Hematopoietic multipotent progenitor cell treated with erythropoietin and hydrocortisone succinate and interleukin-3 and kit ligand, for 8 days (in vitro differentiated cells): Measurements from ENCODE around the gene NF2.
"Not testable (repeated sequence)": the region's sequence is repeated elsewhere in the genome, so short reads cannot be mapped to it uniquely, and the experiment has no call there.

Experiments
- DNase-seq: peaks from one replicate; pipeline ENCODE4 v3.0.0-alpha.2; 2015

The NF2 gene

DNA sequence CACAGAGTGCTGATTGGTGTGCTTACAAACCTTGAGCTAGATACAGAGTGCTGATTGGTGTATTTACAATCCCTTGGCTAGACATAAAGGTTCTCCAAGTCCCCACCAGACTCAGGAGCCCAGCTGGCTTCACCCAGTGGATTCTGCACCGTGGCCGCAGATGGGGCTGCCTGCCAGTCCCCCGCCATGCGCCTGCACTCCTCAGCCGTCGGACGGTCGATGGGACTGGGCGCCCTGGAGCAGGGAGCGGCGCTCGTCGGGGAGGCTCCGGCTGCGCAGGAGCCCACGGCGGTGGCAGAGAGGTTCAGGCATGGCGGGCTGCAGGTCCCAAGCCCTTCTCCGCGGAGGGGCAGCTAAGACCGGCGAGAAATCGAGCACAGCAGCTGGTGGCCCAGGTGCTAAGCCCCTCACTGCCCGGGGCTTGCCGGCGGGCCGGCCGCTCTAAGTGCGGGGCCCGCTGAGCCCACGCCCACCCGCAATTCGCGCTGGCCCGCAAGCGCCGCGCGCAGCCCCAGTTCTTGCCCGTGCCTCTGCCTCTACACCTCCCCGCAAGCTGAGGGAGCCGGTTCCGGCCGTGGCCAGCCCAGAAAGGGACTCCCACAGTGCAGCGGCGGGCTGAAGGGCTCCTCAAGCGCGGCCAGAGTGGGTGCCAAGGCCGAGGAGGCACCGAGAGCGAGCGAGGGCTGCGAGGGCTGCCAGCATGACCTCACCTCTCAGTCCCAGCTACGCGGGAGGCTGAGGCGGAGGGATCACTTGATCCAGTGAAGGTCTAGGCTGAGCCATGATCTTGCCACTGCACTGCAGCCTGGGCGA lies 5.4 kb upstream of the NF2 start:
- DNase-seq = not testable (repeated sequence)

DNA sequence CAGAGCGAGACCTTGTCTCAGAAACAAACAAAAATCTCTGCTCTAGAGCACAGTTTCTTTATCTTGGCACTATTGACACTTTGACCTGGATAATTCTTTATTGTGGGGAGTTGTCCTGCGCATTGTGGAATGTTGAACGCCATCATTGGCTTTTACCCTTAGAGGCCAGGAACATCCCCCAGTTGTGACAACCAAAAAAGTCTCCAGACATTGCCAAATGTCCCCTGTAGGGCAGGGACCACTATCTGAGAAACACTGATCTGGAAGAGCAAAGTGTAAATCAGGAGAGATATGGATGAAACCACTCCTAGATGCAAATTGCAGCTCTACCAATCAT lies 4.8 kb upstream of the NF2 start:
- no peak for DNase-seq

DNA sequence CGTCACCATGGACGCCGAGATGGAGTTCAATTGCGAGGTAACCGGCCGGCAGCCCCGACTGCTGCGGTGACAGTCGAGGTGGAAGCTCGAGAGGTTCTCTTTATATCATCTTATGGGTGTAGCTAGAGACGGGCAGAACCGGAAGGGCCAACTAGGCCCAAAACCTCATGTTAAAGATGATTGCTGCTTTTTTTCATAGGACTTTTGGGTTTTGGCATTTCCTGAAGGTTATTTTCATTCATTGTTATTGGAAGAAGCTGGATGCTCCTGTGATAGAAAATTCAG lies 585 bp downstream of the NF2 start:
- peak; percentile 57 for DNase-seq

DNA sequence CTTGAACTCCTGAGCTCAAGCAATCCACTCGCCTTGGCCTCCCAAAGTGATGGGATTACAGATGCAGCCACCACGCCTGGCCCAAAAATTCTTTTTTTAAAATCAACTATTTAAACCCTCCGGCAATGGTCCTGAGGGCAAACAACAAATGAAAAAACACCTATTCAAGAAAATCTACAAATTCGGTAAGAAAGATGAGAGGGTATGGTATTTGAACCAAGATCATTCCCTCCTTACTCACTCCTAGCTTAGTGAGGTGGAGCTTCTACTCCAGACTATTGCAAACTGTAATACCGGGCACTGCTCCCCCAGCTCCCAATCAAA lies 2.1 kb downstream of the NF2 start:
- DNase-seq = no peak

DNA sequence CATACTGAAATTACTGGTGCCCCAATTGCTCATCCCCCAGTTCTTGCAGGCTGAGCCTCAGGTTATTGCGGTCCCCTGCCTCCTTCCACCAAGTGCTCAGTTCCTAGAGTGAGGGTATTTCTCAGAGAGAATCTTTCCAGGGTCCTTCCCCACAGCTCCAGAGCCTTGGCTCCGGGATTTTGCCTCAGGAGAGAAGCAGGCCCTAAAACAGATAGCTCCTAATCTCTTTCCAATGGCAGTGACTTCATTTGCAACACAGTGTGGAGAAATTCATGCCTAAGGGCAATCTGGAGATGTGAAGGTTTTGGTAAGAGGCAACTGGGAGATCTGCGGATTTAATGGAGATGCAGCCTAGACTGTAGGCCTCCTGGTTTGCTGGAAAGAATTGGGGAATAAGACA lies 2.9 kb downstream of the NF2 start:
- no peak for DNase-seq

DNA sequence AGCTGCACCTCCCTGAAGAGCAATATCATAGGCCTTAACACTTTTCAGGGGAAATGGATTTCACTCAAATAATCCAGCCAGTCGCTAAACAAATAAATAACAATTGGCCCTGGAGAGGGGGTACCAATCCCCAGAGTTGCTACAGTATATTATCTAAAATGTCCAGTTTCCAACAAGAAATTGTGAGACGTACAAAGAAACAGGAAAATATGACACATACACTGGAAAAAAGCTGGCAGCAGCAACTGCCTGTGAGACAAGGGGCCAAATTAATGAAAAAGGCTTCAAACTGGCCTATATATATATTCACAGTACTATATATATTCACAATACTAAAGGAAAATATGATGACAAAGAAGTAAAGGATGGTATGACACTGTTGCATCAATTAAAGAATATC lies 4.0 kb downstream of the NF2 start:
- no peak for DNase-seq

DNA sequence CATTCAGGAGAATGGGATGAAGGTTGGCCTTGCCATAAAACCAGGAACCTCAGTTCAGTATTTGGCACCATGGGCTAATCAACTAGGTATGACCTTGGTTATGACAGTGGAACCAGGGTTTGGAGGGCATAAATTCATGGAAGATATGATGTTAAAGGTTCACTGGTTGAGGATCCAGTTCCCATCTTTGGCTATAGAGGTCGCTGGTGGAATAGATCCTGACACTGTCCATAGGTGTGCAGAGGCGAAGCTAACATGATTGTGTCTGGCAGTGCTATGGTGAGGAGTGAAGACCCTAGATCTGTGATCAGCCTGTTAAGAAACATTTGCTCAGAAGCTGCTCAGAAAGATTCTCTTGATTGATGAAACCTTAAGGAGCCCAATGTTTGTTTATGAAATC lies 5.7 kb downstream of the NF2 start:
- DNase-seq = no peak

DNA sequence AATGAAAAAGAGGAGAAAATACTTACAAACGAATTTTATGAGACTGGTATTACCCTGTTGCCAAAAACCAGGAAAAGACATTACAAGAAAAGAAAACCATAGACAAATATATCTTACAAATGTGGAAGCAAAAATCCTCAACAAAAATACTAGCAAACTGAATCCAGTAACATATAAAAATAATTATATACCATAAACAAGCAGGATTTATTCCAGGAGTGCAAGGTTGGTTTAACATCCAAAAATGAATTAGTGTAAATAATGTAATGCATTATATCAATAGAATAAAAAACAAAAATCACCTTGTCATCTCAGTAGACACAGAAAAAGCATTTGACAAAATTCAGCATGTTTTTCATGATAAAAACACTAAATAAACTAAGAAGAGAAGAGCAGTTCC lies 7.3 kb downstream of the NF2 start:
- DNase-seq = no peak

DNA sequence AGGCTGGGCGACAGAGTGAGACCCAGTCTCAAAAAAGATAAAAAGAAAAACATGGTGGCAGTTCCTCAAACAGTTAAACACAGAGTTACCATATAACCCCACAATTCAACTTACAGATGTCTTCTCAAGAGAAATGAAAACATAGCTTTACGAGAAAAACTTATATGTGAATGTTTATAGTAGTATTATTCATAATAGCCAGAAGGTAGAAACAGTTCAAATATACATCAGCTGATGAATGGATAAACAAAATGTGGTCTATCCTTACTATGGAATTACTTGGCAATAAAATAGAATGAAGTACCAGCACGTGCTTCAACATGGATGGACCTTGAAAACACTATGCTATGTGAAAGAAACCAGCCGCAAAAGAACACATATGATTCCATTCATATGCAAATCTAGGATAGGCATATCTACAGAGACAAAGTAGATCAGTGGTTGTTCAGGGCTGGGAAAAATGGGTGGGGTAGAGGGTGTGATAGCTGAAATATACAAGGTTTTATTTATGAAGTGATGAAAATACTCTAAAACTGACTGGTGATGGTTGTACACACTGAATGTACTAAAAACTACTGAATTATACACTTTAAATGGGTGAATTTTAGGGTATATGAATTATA lies 12.4 kb downstream of the NF2 start:
- DNase-seq = no peak

DNA sequence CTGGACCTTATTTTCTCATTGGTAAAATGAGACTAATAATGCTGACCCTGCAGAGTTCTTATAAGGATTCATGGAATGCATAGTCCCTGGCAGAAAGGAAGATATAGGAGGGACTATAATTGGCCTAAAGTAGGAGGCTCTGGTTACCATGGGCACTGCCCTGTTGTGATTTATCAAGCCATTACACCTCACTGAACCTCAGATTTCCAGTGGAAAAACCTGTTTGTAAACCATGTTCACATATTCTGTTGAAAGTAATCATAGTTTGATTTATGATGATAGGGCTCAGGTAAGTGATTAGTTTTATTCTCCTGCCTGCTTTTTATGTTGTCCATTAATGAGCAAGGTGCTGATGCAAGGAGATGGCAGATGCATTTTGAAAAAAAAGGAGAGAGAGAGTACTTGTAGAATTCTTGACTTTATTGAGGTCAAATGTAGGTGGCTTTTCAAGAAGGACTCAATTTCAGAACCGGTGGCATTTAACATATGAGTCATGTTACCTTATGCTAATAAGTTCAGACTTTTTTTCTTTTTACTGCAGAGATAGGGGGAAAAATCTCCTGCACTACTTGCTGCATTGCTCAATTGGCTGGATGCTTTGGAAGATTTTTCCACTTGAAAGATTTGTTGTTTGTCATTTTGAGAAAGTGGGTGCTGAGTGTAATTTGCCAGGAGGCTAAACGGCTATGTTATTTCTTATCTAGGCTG lies 14.6 kb downstream of the NF2 start:
- no peak for DNase-seq

DNA sequence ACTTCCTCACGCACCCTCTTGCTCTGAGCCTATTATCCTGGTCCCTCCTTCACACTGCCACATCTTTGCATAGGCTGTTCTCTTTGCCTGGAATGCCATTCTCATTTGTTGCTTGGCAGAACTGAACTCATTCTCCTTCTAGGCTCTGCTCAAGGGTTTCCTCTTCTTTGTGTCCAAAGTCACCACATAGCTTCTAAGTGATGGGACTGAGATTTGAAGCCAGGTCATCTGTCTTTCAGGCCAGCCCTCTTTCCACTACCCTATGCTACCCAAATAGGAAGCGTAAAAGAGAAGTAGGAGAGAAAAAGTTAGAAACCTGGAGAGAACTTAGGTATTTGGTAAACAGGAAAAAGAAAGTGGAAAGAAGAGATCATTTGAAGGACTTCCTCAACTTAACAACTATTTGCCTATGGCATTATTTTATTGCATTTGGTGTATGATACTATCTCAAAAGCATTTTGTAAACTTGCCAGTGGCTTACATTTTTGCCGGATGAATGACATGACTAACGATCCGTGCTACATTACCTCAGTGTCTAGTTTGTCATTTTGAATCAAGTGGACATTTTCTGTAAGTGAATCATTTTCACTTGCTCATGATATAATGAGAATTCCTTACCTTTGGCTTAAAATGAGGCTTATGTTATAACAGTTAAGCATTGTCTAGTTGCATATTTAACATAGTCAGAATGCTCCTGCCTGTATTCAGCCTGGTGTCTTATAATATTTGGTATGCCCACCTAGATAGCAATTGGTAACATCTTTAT lies 18.5 kb downstream of the NF2 start:
- DNase-seq = peak; percentile 50

DNA sequence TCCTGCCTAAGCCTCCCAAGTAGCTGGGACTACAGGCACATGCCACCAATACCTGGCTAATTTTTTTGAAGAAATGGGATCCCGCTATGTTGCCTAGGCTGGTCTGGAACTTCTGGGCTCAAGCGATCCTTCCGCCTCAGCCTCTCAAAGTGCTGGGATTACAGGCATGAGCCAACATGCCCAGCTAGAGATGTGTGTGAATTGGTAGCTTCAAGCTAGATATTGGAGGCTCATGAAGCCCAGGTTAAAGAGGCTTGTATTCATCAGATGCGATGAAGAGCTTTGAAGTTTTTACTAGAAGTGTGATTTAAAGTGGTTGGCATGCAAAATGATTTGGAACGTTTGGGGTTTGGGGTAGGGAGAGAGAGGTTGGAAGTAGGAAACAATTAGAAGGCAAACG lies 19.6 kb downstream of the NF2 start:
- DNase-seq = no peak

DNA sequence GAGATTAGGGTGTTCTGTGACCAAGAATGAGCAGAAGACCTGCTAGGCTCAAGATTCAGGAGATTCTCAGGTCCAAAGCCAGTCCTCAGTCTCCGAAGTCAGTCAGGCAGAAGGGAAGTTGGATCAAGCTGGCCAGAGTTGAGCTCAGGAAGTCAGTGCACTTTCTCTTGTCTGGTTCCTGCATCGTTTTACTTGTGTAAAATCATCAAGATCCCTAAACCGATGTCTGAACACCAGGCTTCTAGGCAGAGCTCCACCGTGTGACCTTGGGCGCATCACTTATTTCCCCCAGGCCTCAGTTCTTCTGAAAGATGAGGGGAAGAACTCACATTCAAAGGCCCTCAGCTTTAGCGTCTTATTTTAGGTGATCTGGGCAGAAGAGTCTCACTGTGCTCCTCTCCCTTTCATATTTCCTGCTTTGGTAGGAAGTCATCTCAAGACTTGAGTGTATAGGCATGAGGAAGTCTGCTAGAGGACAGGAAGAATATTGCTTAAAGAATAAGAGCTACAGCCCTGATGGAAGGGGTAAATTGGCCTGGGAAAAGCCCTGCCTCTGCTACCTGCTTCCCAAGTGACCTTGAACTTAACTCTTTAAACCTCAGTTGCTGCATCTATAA lies 20.2 kb downstream of the NF2 start:
- no peak for DNase-seq

DNA sequence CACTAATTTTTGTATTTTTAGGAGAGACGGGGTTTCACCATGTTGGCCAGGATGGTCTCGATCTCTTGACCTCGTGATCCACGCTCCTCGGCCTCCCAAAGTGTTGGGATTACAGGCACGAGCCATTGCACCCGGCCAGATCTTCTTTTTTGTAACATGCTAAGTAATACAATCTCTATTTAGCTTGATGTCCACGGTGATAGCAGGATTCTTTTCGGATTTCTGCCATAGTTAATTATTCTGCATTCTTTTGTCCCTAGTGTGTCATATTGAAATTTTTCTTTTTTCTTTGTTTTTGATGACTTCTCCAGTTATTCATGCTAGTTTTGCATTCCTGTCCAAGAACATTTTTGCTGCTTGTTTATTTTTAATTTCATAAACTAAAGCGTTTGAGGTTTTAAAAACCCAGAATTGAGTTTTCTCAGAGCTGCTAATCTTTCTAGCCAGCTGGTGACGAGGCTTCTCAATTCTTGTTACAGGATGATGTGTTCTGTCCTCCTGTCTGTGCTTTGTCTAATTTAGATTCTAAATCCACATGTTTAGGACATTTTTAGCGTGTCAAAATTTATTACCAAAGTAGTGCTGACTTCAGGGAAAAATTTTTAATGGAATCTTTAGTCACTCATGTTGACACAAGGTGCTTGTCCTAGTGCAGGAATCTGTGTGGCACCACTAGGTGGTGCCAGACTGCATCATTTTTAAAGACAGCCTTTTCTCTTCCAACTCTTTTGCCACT lies 21.8 kb downstream of the NF2 start:
- peak; percentile 84 for DNase-seq

DNA sequence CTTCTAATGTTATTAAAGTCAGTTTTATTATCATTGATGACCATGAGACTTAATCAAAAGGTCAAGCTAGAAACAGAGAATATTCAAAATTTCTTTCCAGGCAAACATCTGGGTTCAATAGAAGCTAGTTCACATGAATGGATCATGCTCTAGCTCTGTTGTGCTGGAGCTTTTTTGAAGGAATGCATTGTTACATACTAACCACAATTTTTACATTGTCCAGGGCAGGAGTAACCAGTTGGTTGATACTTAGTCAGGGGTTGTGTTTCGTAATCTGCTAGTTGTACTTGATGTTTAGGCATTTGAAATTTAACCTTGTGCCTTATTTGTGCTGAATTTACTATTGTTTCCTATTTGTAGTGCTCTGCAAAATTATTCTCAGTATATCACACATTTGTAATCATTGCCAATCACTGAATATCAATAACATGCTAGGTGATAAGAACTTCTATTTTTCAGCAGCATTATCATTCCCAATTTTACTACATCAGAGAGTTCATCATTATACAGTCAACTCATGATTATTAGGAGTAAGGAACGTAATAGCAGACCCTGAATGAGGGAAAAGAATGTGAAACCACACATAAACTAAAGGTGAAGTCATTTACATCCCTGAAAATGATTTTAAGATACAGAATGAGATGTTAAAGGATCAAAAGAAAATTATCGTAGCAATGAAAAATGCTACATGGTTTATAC lies 23.2 kb downstream of the NF2 start:
- DNase-seq = no peak

DNA sequence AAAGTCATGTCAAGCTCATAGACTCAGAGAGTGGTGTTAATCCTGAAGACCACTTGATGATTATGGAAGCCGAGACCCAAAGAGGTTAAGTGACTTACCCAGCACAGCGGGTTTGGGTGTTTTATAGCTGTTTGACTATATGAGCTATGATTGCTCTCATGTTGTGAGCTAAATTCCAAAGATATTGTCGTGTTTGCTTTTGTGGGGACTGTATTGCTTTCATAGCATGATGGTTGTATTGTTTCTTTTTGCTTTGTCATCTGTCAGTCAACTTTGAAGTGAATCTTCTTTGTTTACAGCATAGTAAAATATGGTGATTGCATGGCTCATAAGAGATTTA lies 23.7 kb downstream of the NF2 start:
- DNase-seq = no peak

DNA sequence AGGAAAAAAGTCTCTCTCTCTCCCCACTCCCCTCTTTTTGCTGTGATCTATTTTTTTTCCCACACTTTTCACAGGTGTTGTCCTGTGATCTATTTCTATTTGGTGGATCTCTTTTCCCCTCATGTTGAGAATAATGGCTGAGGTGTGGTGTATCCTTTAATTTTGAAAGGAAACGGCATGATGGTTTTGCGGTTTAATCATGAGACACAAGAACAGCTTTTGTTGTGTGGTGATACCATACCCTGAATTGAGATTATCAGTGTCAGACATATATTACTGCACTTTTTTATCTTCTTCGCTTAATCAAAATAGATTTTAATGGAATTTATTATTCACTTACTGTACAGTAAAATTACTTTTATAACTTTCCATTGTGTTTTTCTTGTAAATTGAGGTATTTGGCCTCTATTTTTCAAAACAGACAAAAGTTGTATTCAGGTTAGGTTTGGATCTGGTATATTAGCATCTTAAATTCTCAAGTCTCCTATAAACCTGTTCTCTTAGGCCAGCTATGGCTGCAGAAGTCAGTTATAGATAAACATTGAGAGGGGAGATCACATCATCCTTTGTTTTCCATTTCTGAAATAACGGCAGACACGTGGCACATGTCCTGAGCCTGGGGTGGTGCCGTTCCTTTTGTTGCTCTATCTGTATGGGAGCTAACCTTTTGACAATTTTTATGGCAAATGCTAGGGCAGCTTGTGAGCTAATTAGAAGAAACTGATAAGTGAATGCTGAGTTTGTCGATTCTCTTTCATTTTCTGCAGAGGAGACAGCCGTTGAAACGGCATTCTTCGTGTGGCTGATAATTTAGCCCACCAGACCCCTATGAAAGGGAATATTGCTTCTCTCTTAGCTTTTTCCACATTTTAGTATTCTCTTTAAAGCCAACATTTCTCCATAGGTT lies 25.8 kb downstream of the NF2 start:
- DNase-seq = peak; percentile 92

DNA sequence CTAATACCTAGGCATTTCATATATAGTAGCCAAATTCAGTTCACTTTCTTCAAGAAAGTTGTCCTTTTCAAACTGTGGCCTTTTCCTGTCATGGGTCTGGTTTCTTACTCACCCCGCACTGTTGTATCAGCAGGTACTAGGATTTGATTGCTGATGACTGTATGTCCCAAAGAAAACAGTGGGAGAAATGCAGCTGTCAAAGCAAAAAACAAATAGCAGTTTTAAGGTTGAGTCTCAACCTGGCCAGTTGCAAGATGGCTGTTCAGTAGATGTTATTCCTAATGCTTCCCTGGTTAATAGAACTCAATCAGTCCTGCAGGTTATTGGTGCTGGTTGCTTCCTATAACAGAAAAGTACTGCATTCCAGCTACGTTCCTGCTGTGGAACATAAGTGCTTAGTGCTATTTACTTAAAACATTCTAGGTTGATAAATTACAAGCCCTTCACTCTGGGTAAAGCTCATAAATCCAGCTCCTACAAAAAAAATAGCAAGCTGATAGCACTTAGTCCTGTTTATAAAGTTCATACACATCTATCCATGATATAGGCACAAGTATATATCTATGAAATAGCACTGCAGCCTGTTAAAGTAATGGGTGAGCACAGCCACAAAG lies 26.6 kb downstream of the NF2 start:
- no peak for DNase-seq

DNA sequence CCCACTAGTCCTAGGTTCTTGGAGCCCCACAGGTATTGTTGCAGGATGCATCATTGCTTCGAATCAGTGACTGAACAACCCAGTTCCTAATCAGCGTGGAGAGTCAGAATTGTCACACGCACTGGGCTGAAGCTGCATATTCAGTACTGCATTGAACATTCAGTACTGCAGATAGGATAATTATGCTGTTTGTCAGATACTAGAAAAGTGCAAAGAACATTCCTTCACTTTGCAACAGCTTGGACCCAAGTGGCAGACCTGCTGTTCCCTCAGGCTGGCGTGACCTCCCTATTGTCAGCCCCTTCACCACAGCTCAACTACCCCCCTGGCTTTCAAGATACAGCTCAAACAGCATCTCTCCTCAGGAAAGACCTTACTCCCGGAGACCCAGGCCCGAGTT lies 27.6 kb downstream of the NF2 start:
- no peak for DNase-seq

DNA sequence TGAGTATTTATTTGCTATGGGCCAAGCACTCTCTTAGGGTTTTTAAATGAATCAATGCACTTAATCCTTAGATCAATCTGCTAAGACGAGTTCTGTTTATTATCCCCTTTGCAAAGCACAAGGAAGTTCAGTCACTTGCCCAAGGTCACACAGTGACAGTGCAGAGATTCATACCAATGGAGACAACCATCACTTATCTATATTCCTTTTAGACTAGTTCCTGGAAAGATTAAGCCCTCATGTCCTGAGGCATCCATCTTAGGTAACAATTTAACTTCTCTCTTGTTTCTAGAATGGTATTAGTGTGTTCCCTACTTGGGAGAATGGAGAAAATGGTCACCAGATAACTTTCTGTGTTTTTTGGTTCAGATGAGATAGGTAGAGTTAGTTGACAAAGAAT lies 28.3 kb downstream of the NF2 start:
- DNase-seq = no peak

DNA sequence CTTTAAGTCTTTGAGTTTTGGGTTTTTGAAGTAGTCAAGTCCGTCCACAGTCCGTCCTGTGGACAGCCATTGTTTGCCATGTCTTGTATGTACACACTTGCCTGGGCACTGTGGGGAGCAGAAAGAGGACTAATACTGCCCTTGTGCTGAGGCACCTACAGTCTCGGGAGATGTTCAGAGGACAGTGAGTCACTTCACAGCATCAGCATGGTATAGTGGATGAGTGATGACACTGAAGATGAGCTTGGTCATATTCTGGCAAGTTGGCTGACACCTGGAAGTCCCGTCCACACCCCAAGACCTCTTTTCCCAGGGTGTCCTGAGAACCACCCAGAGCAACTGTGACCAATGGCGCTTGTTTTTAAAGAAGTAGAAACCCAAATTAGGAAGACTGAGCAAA lies 29.2 kb downstream of the NF2 start:
- DNase-seq = no peak
